NAMALWA (cell line): Measurements from ENCODE around the gene NXF3.
"Not testable (repeated sequence)": the region's sequence is repeated elsewhere in the genome, so short reads cannot be mapped to it uniquely, and the experiment has no call there.

ENCODE experiments used
- DNase-seq: peaks from one replicate; pipeline ENCODE4 v3.0.0-alpha.2; 2015; ENCODE audit warnings: low spot score

Gene NXF3

DNA sequence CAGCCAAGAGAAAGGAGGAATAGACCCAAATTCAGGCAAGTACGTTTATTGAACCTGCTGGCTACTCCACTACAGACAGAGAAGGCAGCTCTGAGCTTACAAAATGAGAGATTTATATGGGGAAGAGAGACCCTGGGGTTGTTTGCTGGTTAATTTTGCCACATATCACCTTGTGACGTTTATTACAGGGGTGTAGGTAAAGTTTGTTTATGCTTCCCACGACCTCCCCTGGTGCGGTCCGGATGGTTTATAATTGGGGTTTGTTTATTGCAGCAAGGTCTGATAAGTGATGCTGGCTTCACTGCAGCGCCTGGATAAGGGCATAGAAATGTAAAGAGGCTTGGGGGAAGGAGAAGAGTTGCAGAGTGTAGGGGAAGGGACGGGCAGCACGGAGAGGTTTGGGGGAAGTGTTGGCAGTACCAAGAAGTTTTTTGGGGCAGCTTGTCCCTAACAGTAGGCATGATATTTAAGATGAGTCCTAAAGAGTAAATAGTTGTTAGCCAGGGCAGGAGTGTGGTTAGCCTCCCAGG, 41.6 kb downstream of the NXF3 start:
- DNase-seq, result no peak

DNA sequence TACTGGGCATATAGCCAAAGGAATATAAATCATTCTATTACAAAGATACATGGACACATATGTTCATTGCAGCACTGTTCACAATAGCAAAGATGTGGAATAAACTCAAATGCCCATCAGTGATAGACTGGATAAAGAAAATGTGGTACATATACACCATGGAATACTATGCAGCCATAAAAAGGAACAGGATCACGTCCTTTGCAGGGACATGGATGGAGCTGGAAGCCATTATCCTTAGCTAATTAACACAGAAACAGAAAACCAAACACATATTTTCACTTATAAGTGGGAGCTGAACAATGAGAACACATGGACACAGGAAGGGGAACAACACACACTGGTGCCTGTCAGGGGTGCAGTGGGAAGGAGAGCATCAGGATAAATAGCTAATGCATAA, 59.6 kb downstream of the NXF3 start:
- not testable (repeated sequence) for DNase-seq
